Gastroesophageal sphincter (tissue), 4 donors: ENCODE measurements around the gene MOAP1. TPM values are rescaled to one million over a fixed set of nuclear protein-coding genes. Genes with fewer than 3 reads are reported as not detected.
"Not testable (repeated sequence)": the region's sequence is repeated elsewhere in the genome, so short reads cannot be mapped to it uniquely, and the experiment has no call there.

Source experiments
- ATAC-seq: fragments of 150-250 bp; one replicate; pipeline ENCODE4 v1.9.1; 2016; ENCODE audit warnings: mild to moderate bottlenecking, moderate library complexity
- H3K27ac ChIP-seq, 4 donors: fragments of 200-600 bp; sonication (generic) in 3 of 4; 1 replicate in 3 of 4; 2 replicates in 1 of 4; pipeline ENCODE4 v1.5.1; 2016 to 2019
- H3K27me3 ChIP-seq: fragments of 200-600 bp; sonication (generic); one replicate; pipeline ENCODE4 v1.5.1; 2019
- H3K36me3 ChIP-seq, 2 donors: fragments of 200-600 bp; sonication (generic); one replicate each; pipeline ENCODE4 v1.5.1; 2019; ENCODE audit warnings: control low read depth in 1 of 2
- H3K4me1 ChIP-seq, 3 donors: fragments of 200-600 bp; sonication (generic); 1 replicate in 2 of 3; 2 replicates in 1 of 3; pipeline ENCODE4 v1.5.1; 2016 to 2019; ENCODE audit warnings: control low read depth in 2 of 3
- H3K4me3 ChIP-seq, 2 donors: fragments of 200-600 bp; sonication (generic); one replicate each; pipeline ENCODE4 v1.5.1; 2019; ENCODE audit warnings: mild to moderate bottlenecking in 1 of 2, moderate library complexity in 1 of 2
- H3K9me3 ChIP-seq, 3 donors: fragments of 200-600 bp; sonication (generic); one replicate each; pipeline ENCODE4 v1.5.1; 2017 to 2019; ENCODE audit warnings: control low read depth in 2 of 3
- CTCF ChIP-seq, 4 experiments: fragments of 200-600 bp in 2 of 4; fragments of 450-650 bp in 2 of 4; sonication (generic) in 1 of 4; IDR thresholded peaks; one replicate each; pipeline ENCODE4 v1.5.1; 2017 to 2019; ENCODE audit warnings: antibody characterized with exemption in 4 of 4, mild to moderate bottlenecking in 2 of 4, moderate library complexity in 2 of 4
- EP300 ChIP-seq: sonication (generic); formaldehyde crosslinking; IDR thresholded peaks from one replicate; pipeline ENCODE4 v1.6.1; 2017; ENCODE audit warnings: antibody characterized with exemption, mild to moderate bottlenecking
- POLR2A ChIP-seq, 2 donors: fragments of 450-650 bp; IDR thresholded peaks; one replicate each; pipeline ENCODE4 v1.6.1; 2017; ENCODE audit warnings: antibody characterized with exemption in 2 of 2, mild to moderate bottlenecking in 2 of 2, moderate library complexity in 1 of 2
- POLR2AphosphoS5 ChIP-seq: sonication (generic); formaldehyde crosslinking; IDR thresholded peaks from one replicate; pipeline ENCODE4 v1.6.1; 2017; ENCODE audit warnings: antibody characterized with exemption
- WGBS, 2 donors: methylation state at CpG; one replicate each; pipeline ENCODE4 v1.1.5; 2018; ENCODE audit warnings: low coverage in 1 of 2; 5-methylcytosine and 5-hydroxymethylcytosine counted together
- total RNA-seq, 4 donors: library from RNA; depleted of rRNA; stranded (reverse); fragments of >200 nt; gene quantifications; one replicate each; pipeline ENCODE4 v1.1.0, GENCODE V29; 2016

Gene MOAP1
- total RNA-seq, 4 donors from 2014 or later: 70.1 to 80.6 (median 72.6) TPM

DNA sequence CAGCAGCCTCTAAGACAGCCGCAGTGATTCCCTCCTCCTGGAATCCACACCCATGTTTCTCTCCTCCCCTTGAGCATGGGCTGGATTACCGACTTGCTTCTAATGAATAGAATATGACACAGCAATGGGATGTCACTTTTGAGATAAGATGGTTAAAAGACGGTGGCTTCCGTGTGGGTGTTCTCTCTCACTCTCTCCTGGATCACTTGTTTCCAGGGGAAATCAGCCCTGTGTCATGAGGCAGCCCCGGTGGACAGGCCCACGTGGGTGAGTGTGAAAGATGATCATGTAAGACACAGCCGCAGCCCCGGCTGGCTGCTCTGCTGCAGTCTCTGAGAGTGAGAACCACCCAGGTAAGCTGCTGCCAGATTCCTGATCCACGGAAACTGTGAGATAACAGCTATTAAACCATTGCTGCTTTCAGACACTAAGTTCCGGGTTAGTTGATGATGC lies 10.7 kb downstream of the MOAP1 start:
- WGBS, 2 donors: 19 to 30% methylated on average over 8 to 9 of the region's 10 CpGs
- Histone ChIP-seq H3K9me3 (no peaks in the 10 kb centered on the region), H3K4me1 (no peaks in the 10 kb centered on the region), H3K4me3 (no peak overlapping the region), H3K27me3 (no peaks in the 10 kb centered on the region), H3K36me3 (no peaks in the 10 kb centered on the region), H3K27ac (no peak overlapping the region)
- TF ChIP-seq POLR2A (IDR thresholded peaks at IDR 0.05) (no peak), POLR2AphosphoS5 (no peak), CTCF (IDR thresholded peaks at IDR 0.05) (no peak), EP300 (no peak)
- no peak for ATAC-seq

DNA sequence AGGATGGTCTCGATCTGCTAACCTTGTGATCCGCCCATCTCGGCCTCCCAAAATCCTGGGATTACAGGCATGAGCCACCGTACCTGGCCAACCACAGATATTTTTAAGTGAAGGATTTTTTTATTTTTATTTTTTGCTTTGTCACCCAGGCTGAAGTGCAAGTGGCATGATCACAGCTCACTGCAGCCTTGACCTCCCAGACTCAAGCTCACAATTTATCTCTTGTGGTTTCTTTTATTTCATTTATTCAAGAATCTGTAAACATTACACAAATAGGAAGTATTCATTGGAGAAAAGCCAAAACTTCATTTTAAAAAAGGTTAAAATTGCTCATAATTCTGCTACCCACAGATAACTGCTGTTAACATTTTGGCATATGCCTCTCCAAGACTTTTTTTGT lies 13.3 kb downstream of the MOAP1 start:
- Histone ChIP-seq H3K36me3 (no peaks in the 10 kb centered on the region), H3K4me1 (no peaks in the 10 kb centered on the region), H3K27me3 (no peaks in the 10 kb centered on the region), H3K27ac (no peak overlapping the region), H3K9me3 (no peaks in the 10 kb centered on the region), H3K4me3 (no peak overlapping the region)
- ATAC-seq: no peak
- 93% methylated on average over 4 of the region's 4 CpGs; no CpG with 5 or more reads in 1 of the 2 donors for WGBS, 2 donors
- TF ChIP-seq CTCF (IDR thresholded peaks at IDR 0.05) (no peak), EP300 (no peak), POLR2A (IDR thresholded peaks at IDR 0.05) (no peak), POLR2AphosphoS5 (no peak)

DNA sequence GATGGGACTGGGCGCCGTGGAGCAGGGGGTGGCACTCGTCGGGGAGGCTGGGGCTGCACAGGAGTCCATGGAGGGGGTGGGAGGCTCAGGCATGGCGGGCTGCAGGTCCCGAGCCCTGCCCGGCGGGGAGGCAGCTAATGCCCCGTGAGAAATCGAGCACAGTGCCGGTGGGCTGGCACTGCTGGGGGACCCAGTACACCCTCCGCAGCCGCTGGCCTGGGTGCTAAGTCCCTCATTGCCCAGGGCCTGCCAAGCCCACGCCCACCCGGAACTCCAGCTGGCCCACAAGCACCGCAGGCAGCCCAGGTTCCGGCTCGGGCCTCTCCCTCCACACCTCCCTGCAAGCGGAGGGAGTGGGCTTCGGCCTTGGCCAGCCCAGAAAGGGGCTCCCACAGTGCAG lies 14.6 kb downstream of the MOAP1 start:
- no CpG with 5 or more reads among the region's 20 CpGs for WGBS, 2 donors

DNA sequence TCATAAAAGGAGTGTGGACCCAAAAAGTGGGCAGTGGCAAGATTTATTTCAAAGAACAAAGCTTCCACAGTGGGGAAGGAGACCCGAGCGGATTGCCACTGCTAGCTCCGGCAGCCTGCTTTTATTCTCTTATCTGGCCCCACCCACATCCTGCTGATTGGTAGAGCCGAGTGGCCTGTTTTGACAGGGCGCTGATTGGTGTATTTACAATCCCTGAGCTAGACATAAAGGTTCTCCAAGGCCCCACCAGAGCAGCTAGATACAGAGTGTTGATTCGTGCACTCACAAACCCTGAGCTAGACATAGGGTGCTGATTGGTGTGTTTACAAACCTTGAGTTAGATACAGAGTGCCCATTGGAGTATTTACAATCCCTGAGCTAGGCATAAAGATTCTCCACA lies 15.1 kb downstream of the MOAP1 start:
- WGBS, 2 donors: 29% methylated on average over 1 of the region's 6 CpGs; no CpG with 5 or more reads in 1 of the 2 donors
- H3K27me3 ChIP-seq, H3K27ac ChIP-seq, H3K4me1 ChIP-seq, H3K9me3 ChIP-seq, H3K36me3 ChIP-seq, ATAC-seq, H3K4me3 ChIP-seq: not testable (repeated sequence)

More for the DNA sequence above, 14.6 kb downstream of the MOAP1 start:
- not testable (repeated sequence) for H3K4me1 ChIP-seq, H3K36me3 ChIP-seq, ATAC-seq, H3K27ac ChIP-seq, H3K27me3 ChIP-seq, H3K4me3 ChIP-seq, H3K9me3 ChIP-seq

DNA sequence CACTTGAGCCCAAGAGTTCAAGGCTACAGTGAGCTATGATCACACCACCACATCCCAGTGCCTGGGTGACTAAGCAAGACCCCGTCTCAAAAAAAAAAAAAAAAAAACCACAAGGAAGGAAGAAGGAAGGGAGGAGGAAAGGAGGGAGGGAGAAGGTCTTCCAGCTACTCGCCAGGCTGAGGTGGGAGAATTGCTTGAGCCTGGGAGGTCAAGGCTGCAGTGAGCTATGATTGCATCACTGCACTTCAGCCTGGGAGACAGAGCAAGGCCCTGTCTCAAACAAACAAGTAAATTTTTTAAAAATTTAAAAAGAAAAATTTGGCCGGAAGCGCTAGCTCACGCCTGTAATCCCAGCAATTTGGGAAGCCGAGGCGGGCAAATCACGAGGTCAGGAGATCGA lies 16.1 kb downstream of the MOAP1 start:
- H3K27ac ChIP-seq, H3K4me1 ChIP-seq, H3K9me3 ChIP-seq, H3K36me3 ChIP-seq, H3K27me3 ChIP-seq, H3K4me3 ChIP-seq, ATAC-seq: not testable (repeated sequence)
- 67 to 80% methylated on average over 1 to 8 of the region's 9 CpGs for WGBS, 2 donors

DNA sequence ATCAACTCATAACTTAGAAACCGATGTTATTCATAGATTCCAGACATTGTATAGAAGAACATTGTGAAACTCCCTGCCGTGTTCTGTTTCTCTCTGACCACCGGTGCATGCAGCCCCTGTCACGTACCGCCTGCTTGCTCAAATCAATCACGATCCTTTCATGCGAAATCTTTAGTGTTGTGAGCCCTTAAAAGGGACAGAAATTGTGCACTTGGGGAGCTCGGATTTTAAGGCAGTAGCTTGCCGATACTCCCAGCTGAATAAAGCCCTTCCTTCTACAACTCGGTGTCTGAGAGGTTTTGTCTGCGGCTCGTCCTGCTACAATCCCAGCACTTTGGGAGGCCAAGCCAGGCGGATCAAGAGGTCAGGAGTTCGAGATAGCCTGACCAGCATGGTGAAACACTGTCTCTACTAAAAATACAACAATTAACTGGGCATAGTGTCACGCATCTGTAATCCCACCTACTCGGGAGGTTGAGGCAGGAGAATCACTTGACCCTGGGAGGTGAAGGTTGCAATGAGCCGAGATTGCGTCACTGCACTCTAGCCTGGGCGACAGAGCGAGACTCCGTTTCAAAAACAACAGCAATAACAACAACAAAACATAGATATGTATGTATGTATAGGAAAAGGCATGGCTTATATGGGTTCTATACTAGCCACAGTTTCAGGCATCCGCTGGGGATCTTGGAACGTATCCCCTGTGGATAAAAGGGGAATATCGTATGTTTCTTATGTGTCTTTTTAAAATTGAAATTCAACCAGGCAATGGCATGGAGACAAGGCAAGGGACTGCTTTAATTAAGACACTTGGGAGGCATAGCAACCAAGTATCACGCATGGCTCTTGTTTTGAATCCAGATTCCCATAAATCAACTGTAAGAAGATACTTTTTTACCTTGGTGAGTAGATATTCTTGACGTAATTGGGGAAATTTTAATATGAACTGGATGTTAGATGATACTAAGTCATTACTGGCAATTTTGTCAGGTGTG lies 19.1 kb downstream of the MOAP1 start:
- H3K27me3 ChIP-seq, H3K27ac ChIP-seq, ATAC-seq, H3K4me1 ChIP-seq, H3K36me3 ChIP-seq, H3K9me3 ChIP-seq, H3K4me3 ChIP-seq: not testable (repeated sequence)
- 87 to 89% methylated on average over 17 to 21 of the region's 26 CpGs for WGBS, 2 donors

DNA sequence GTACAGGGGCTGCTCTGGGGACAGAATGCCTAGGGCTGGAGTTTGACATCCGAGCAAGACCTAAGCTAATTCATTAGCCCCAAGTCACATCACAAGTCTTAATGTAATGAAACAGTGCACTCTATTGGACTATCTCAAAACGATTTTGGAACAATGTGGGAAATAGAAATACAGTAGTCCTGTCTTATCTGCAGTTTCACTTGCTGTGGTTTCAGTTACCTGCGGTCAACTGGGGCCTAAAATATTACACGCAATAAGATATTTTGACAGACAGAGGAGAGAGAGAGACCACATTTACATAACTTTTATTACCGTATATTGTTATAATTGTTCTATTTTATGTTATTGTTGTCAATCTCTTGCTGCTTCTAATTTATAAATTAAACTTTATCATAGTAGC lies 21.1 kb downstream of the MOAP1 start:
- no peaks in the 10 kb centered on the region for H3K4me1 ChIP-seq
- whole genome bisulfite sequencing, 2 donors: 60 to 65% methylated on average over 3 to 5 of the region's 5 CpGs
- H3K27me3 ChIP-seq: no peaks in the 10 kb centered on the region
- no peak overlapping the region for H3K27ac ChIP-seq
- no peak for ATAC-seq
- TF ChIP-seq EP300 (no peak), CTCF (IDR thresholded peaks at IDR 0.05) (no peak), POLR2AphosphoS5 (no peak), POLR2A (IDR thresholded peaks at IDR 0.05) (no peak)
- no peaks in the 10 kb centered on the region for H3K9me3 ChIP-seq
- H3K36me3 ChIP-seq: no peaks in the 10 kb centered on the region
- no peak overlapping the region for H3K4me3 ChIP-seq
